Smooth muscle cell (in vitro differentiated cells): Measurements from ENCODE around the gene CDKN3. TPM values are rescaled to one million over a fixed set of nuclear protein-coding genes. Genes with fewer than 3 reads are reported as not detected.
"Not testable (repeated sequence)": the region's sequence is repeated elsewhere in the genome, so short reads cannot be mapped to it uniquely, and the experiment has no call there.

Source experiments
- DNase-seq: peaks from one replicate; lab custom pipeline; 2025; ENCODE audit not compliant: unreplicated experiment; lab: John Stamatoyannopoulos, UW
- H2AFZ ChIP-seq: fragments of 200-600 bp; sonication (generic); 2 replicates; pipeline ENCODE4 v1.6.0; 2016; ENCODE audit warnings: antibody characterized with exemption, low read depth, mild to moderate bottlenecking
- H3F3A ChIP-seq: fragments of 200-600 bp; sonication (generic); 2 replicates; pipeline ENCODE4 v1.6.0; 2017; ENCODE audit warnings: antibody characterized with exemption, low read depth
- H3K27ac ChIP-seq: fragments of 200-600 bp; sonication (generic); 2 replicates; pipeline ENCODE4 v1.5.1; 2016; ENCODE audit warnings: low read depth, mild to moderate bottlenecking
- H3K27me3 ChIP-seq: fragments of 200-600 bp; sonication (generic); 2 replicates; pipeline ENCODE4 v1.6.1; 2016; ENCODE audit warnings: low read depth, mild to moderate bottlenecking
- H3K36me3 ChIP-seq: fragments of 200-600 bp; sonication (generic); 2 replicates; pipeline ENCODE4 v1.5.1; 2016; ENCODE audit warnings: low read depth
- H3K4me1 ChIP-seq: fragments of 200-600 bp; sonication (generic); 2 replicates; pipeline ENCODE4 v1.5.1; 2016; ENCODE audit warnings: low read depth
- H3K4me2 ChIP-seq: fragments of 200-600 bp; sonication (generic); 2 replicates; pipeline ENCODE4 v1.6.0; 2016; ENCODE audit warnings: mild to moderate bottlenecking
- H3K4me3 ChIP-seq: fragments of 200-600 bp; sonication (generic); 2 replicates; pipeline ENCODE4 v1.5.1; 2016; ENCODE audit warnings: mild to moderate bottlenecking
- H3K79me2 ChIP-seq: fragments of 200-600 bp; sonication (generic); 2 replicates; pipeline ENCODE4 v1.6.0; 2016; ENCODE audit warnings: low read depth, mild to moderate bottlenecking
- H3K9ac ChIP-seq: fragments of 200-600 bp; sonication (generic); 2 replicates; pipeline ENCODE4 v1.6.0; 2016; ENCODE audit warnings: low read depth
- H3K9me3 ChIP-seq: fragments of 200-600 bp; sonication (generic); replicated peaks from 2 replicates; pipeline ENCODE4 v1.5.1; 2016; ENCODE audit warnings: low read depth
- H4K20me1 ChIP-seq: fragments of 200-600 bp; sonication (generic); 2 replicates; pipeline ENCODE4 v1.6.0; 2016; ENCODE audit warnings: low read depth
- WGBS: methylation state at CpG from one replicate; pipeline ENCODE4 v1.1.7; 2016; ENCODE audit warnings: low lambda C conversion rate; 5-methylcytosine and 5-hydroxymethylcytosine counted together
- polyA plus RNA-seq: library from polyadenylated mRNA; unstranded; fragments of >200 nt; fragmentation: Nextera tagmentation; extraction: Ambion mirVana; gene quantifications from 2 replicates; pipeline ENCODE4 v1.2.1, GENCODE V29; 2016
- total RNA-seq: library from RNA; depleted of rRNA; stranded (reverse); fragments of >200 nt; gene quantifications from 2 replicates; pipeline ENCODE4 v1.2.3, GENCODE V29; 2014
- TF ChIP-seq, protein P1 (sequence below): fragments of 200-600 bp; sonication (generic); IDR thresholded peaks from 2 replicates; pipeline ENCODE4 v1.5.1; 2017; ENCODE audit warnings: borderline replicate concordance, mild to moderate bottlenecking, antibody characterized with exemption; ENCODE audit not compliant: insufficient read depth, poor library complexity, severe bottlenecking

Gene CDKN3
- total and polyA plus RNA-seq, 2 experiments from 2014 or later: 18.6 to 22.1 TPM

DNA sequence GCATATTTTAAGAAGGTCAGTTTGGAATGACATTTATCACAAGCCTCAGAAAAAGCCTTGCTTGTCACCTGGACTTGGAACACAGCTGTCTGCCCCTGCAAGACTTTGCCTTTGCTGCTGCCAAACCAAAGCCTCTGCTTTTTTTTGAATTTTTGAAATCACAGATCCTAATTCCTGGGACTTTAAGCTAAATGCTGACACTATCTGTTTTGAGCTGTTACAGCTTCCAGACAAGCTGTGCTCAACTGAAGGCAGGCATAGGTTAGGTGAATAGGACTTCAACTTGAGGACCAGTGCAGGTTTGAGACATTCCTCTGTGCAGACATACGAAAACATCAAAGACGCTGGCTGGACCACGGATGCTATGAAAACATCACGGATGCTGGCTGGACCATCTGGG lies 11.3 kb upstream of the CDKN3 start:
- H3K27me3 ChIP-seq: no peaks in the 10 kb centered on the region

DNA sequence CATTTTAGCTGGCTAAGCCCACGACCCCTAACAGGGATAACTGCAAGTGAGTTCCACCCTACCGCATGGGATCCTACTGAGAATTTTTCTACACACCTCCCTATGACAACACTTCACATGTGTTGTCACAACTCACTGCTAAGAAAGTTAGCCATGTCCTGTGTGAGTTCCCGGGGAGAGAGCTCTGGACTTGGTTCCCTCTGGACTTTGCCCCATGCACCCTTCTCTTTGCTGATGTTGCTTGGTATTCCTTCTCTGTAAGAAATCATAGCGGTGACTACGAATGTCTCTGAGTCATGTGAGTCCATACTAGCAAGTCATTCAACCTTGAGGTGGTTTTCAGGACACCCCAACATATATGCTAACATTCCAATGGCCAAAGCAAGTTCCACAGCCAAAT lies 9.5 kb upstream of the CDKN3 start:
- no peaks in the 10 kb centered on the region for H4K20me1 ChIP-seq
- no peak overlapping the region for H3K9ac ChIP-seq
- no peak overlapping the region for H3K27ac ChIP-seq
- H3F3A ChIP-seq: no peaks in the 10 kb centered on the region
- H3K4me3 ChIP-seq: no peak overlapping the region
- H3K27me3 ChIP-seq: no peaks in the 10 kb centered on the region
- H3K4me1 ChIP-seq: no peaks in the 10 kb centered on the region
- H3K4me2 ChIP-seq: no peak overlapping the region
- DNase-seq: no peak
- no peaks in the 10 kb centered on the region for H3K36me3 ChIP-seq
- H3K79me2 ChIP-seq: no peaks in the 10 kb centered on the region
- no peak overlapping the region for H2AFZ ChIP-seq
- TF ChIP-seq, protein P1, sequence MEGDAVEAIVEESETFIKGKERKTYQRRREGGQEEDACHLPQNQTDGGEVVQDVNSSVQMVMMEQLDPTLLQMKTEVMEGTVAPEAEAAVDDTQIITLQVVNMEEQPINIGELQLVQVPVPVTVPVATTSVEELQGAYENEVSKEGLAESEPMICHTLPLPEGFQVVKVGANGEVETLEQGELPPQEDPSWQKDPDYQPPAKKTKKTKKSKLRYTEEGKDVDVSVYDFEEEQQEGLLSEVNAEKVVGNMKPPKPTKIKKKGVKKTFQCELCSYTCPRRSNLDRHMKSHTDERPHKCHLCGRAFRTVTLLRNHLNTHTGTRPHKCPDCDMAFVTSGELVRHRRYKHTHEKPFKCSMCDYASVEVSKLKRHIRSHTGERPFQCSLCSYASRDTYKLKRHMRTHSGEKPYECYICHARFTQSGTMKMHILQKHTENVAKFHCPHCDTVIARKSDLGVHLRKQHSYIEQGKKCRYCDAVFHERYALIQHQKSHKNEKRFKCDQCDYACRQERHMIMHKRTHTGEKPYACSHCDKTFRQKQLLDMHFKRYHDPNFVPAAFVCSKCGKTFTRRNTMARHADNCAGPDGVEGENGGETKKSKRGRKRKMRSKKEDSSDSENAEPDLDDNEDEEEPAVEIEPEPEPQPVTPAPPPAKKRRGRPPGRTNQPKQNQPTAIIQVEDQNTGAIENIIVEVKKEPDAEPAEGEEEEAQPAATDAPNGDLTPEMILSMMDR: no peak
- H3K9me3 ChIP-seq: no peaks in the 10 kb centered on the region
- 95% methylated on average over 5 of the region's 5 CpGs for WGBS

More for the DNA sequence above, 11.3 kb upstream of the CDKN3 start:
- no peak for DNase-seq
- 91% methylated on average over 4 of the region's 4 CpGs for WGBS
- H4K20me1 ChIP-seq: no peaks in the 10 kb centered on the region
- TF ChIP-seq, protein P1: no peak
- no peak overlapping the region for H3K27ac ChIP-seq
- H3K4me1 ChIP-seq: no peaks in the 10 kb centered on the region
- no peak overlapping the region for H3K4me2 ChIP-seq
- no peaks in the 10 kb centered on the region for H3K79me2 ChIP-seq
- no peak overlapping the region for H3K9ac ChIP-seq
- no peaks in the 10 kb centered on the region for H3K9me3 ChIP-seq
- H3K4me3 ChIP-seq: no peak overlapping the region
- H3K36me3 ChIP-seq: no peaks in the 10 kb centered on the region
- H3F3A ChIP-seq: no peaks in the 10 kb centered on the region
- no peak overlapping the region for H2AFZ ChIP-seq

DNA sequence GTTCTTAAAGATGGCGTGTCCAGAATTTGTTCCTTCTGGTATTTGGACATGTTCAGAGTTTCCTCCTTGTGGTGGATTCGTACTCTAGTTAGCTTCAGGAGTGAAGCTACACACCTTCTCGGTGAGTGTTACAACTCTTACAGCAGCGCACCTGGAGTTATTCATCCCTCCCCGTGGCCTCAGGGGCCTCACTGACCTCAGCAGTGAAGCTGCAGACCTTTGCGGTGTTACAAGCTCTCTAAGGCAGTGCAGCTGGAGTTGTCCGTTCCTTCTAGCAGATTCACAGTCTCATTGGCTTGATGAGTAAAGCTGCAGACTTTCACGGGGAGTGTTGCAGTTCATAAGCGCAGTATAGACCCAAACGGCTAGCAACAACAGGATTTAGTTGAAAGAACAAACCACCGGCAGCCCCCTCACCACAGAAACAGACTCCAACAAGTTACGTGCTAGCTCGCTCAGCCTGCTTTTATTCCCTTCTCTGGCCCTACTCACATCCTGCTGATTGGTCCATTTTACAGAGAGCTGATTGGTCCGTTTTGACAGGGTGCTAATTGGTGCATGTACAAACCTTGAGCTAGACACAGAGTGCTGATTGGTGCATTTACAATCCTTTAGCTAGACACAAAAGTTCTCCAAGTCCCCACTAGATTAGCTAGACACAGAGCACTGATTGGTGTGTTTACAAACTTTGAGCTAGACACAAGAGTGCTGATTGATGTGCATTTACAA lies 4.5 kb upstream of the CDKN3 start:
- H3K36me3 ChIP-seq: no peaks in the 10 kb centered on the region
- 88% methylated on average over 14 of the region's 14 CpGs for WGBS
- no peaks in the 10 kb centered on the region for H3F3A ChIP-seq

DNA sequence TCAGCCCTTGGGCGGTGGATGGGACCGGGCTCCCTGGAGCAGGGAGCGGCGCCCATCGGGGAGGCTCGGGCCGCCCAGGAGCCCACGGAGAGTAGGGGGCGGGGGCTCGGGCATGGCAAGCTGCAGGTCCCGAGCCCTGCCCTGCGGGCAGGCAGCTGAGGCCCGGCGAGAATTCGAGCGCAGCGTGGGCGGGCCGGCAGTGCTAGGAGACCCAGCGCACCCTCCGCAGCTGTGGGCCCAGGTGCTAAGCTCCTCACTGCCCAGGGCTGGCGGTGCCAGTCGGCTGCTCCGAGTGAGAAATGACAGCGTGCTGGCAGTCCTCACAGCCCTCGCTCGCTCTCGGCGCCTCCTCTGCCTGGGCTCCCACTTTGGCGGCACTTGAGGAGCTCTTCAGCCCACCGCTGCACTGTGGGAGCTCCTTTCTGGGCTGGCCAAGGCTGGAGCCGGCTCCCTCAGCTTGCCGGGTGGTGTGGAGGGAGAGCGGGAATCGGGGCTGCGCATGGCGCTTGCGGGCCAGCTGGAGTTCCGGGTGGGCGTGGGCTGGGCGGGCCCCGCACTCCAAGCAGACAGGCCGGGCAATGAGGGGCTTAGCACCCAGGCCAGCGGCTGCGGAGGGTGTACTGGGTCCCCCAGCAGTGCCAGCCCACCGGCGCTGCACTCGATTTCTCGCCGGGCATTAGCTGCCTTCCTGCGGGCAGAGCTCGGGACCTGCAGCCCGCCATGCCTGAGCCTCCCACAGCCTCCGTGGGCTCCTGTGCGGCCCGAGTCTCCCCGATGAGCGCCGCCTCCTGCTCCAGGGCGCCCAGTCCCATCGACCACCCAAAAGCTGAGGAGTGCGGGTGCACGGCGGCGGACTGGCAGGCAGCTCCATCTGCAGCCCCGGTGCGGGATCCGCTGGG lies 3.6 kb upstream of the CDKN3 start:
- not testable (repeated sequence) for H3K36me3 ChIP-seq, H3K9ac ChIP-seq, H3K27me3 ChIP-seq, H3K9me3 ChIP-seq, H2AFZ ChIP-seq, H3K79me2 ChIP-seq, DNase-seq, H4K20me1 ChIP-seq, H3K27ac ChIP-seq, H3K4me2 ChIP-seq, H3K4me3 ChIP-seq, H3F3A ChIP-seq, H3K4me1 ChIP-seq
- 97% methylated on average over 54 of the region's 68 CpGs for WGBS

More for the DNA sequence above, 4.5 kb upstream of the CDKN3 start:
- H3K79me2 ChIP-seq: no peaks in the 10 kb centered on the region
- H2AFZ ChIP-seq: no peak overlapping the region
- H3K27ac ChIP-seq: no peak overlapping the region
- no peaks in the 10 kb centered on the region for H4K20me1 ChIP-seq
- H3K4me1 ChIP-seq: no peaks in the 10 kb centered on the region
- H3K27me3 ChIP-seq: no peaks in the 10 kb centered on the region
- no peaks in the 10 kb centered on the region for H3K9me3 ChIP-seq
- H3K9ac ChIP-seq: no peak overlapping the region
- no peak for DNase-seq
- TF ChIP-seq, protein P1: no peak
- H3K4me2 ChIP-seq: no peak overlapping the region
- no peak overlapping the region for H3K4me3 ChIP-seq
